ENCODE measurements around the gene CPNE2. TPM values are rescaled to one million over a fixed set of nuclear protein-coding genes. Genes with fewer than 3 reads are reported as not detected.

The CPNE2 gene
- total RNA-seq, 2 donors from 2014 or later = 3.8 to 4.4 TPM

Other genes starting within 250 kb of the CPNE2 start
- gene SLC12A3, start 227.4 kb upstream of the CPNE2 start, total RNA-seq = not detected
- 100 to 1,000 TPM; 162 to 186 TPM for gene HERPUD1, start 160.4 kb upstream of the CPNE2 start, total RNA-seq
- not detected for gene CETP, start 130.6 kb upstream of the CPNE2 start, total RNA-seq
- 100 to 1,000 TPM; 182 to 219 TPM for gene NLRC5, start 103.0 kb upstream of the CPNE2 start, total RNA-seq
- gene PSME3IP1, start 93.5 kb downstream of the CPNE2 start, total RNA-seq = 100 to 1,000 TPM in 1 of 2 donors, 10 to 100 TPM in 1; 79.0 to 103 TPM
- gene RSPRY1, start 93.7 kb downstream of the CPNE2 start, total RNA-seq = 10 to 100 TPM; 34.1 to 37.4 TPM
- 10 to 100 TPM; 17.0 to 23.5 TPM for gene ARL2BP, start 152.7 kb downstream of the CPNE2 start, total RNA-seq
- gene PLLP, start 192.1 kb downstream of the CPNE2 start, total RNA-seq = not detected